Measurements from ENCODE around the gene LMO4.

The LMO4 gene

GRCh38 chr1:87329051-87329525, 408 bp downstream of the LMO4 start:
- H3K9ac ChIP-seq (ENCODE audit: low read length), result peak overlapping the region; percentile 76
- no peaks in the 10 kb centered on the region for H3K27me3 ChIP-seq (ENCODE audit: control insufficient read depth, insufficient read depth, low read length)
- peak overlapping the region; percentile 84 for H3K4me3 ChIP-seq (ENCODE audit: low read depth, low read length)
- no peaks in the 10 kb centered on the region for H3K9me3 ChIP-seq (ENCODE audit: control insufficient read depth, insufficient read depth, low read depth, low read length)
- H3K36me3 ChIP-seq (ENCODE audit: control insufficient read depth, insufficient read depth, low read length), result peaks cover 17% of the 10 kb centered on the region
- H3K4me1 ChIP-seq (ENCODE audit: control insufficient read depth, insufficient read depth, low read length), result peaks cover 32% of the 10 kb centered on the region
- peak overlapping the region; percentile 77 for H3K27ac ChIP-seq (ENCODE audit: low read depth, low read length)

DNA sequence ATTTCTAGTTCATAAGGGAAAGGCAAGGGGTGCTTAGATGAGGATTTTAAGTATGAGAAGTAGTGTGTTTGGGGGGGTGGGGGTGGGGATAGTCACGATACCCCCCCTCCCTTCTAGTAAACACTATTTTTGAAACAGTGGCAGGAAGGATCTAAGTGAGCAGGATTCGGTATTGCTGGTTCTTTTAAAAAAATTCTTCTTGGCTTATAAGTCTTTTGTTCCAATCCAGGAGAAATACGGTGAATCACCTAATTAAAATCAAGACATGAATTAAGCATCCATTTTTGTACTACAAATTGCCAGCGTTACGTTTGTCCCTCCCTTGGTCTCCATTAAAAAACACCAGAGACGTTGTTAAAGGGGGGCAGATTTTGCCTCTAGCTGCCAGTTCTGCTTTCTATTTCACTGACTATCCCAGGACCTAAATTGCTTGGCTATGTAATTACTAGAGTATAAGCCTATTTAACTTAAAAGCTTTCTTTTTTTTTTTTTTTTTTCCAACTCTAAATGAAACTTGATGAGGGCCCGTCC, 911 bp downstream of the LMO4 start:
- peaks cover 17% of the 10 kb centered on the region for H3K36me3 ChIP-seq (ENCODE audit: control insufficient read depth, insufficient read depth, low read length)
- no peaks in the 10 kb centered on the region for H3K9me3 ChIP-seq (ENCODE audit: control insufficient read depth, insufficient read depth, low read depth, low read length)
- no peaks in the 10 kb centered on the region for H3K27me3 ChIP-seq (ENCODE audit: control insufficient read depth, insufficient read depth, low read length)
- H3K4me1 ChIP-seq (ENCODE audit: control insufficient read depth, insufficient read depth, low read length), result peaks cover 35% of the 10 kb centered on the region
- H3K27ac ChIP-seq (ENCODE audit: low read depth, low read length), result peak overlapping the region; percentile 77; the same call in 1 of the 2 replicates
- H3K9ac ChIP-seq (ENCODE audit: low read length), result peak overlapping the region; percentile 76
- H3K4me3 ChIP-seq (ENCODE audit: low read depth, low read length), result peak overlapping the region; percentile 84

DNA sequence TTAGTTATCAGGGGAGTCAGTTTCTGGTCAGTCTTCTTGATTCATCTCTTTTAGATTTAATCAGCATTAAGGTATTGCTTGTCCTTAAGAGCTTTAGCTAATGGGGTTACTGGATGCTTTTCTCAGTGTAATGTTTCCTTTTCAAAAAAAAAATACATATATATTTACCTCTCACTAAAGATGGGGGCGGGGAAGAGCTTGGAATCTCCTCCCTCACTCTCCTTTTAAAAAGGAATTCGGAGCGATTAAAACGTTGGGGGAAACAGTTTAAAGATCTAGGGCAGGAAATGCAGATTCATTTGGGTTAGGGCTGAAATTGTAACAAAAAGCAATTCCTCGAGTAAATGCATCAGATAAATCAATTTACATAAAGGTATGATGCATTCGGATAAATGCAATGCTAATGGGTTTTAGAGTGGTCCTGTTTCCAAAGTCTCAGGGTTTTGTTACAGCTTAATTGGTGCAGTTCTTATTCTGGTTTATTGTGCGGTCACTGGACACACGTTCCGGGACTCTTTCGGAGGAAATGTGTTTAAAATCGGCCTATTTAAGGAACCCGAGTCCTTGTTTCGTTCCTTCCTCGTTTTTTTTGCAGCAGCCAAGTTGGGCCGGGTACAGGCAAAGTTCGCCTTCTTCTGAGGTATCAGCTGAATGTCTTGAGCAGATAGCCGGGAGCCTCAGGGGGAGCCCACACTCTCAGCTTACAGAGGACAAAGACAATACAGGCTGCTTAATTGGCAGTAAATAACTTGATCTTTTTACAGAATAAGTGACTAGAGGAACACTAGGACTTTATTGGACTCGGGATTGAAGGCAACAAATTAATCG, 1.6 kb downstream of the LMO4 start:
- Histone ChIP-seq H3K9ac (ENCODE audit: low read length) (peak overlapping the region; percentile 76), H3K4me1 (ENCODE audit: control insufficient read depth, insufficient read depth, low read length) (peaks cover 35% of the 10 kb centered on the region), H3K9me3 (ENCODE audit: control insufficient read depth, insufficient read depth, low read depth, low read length) (no peaks in the 10 kb centered on the region), H3K27me3 (ENCODE audit: control insufficient read depth, insufficient read depth, low read length) (no peaks in the 10 kb centered on the region), H3K36me3 (ENCODE audit: control insufficient read depth, insufficient read depth, low read length) (peaks cover 17% of the 10 kb centered on the region), H3K4me3 (ENCODE audit: low read depth, low read length) (peak overlapping the region; percentile 84), H3K27ac (ENCODE audit: low read depth, low read length) (peak overlapping the region; percentile 77)

- Histone ChIP-seq H3K27me3 (ENCODE audit: control insufficient read depth, insufficient read depth, low read length) (no peaks in the 10 kb centered on the region), H3K4me1 (ENCODE audit: control insufficient read depth, insufficient read depth, low read length) (peaks cover 39% of the 10 kb centered on the region), H3K4me3 (ENCODE audit: low read depth, low read length) (peak overlapping the region; percentile 84), H3K9me3 (ENCODE audit: control insufficient read depth, insufficient read depth, low read depth, low read length) (no peaks in the 10 kb centered on the region), H3K9ac (ENCODE audit: low read length) (peak overlapping the region; percentile 76), H3K27ac (ENCODE audit: low read depth, low read length) (peak overlapping the region; percentile 77), H3K36me3 (ENCODE audit: control insufficient read depth, insufficient read depth, low read length) (peaks cover 17% of the 10 kb centered on the region)
Measured at GRCh38 chr1:87330885-87331364, 2.2 kb downstream of the LMO4 start.

DNA sequence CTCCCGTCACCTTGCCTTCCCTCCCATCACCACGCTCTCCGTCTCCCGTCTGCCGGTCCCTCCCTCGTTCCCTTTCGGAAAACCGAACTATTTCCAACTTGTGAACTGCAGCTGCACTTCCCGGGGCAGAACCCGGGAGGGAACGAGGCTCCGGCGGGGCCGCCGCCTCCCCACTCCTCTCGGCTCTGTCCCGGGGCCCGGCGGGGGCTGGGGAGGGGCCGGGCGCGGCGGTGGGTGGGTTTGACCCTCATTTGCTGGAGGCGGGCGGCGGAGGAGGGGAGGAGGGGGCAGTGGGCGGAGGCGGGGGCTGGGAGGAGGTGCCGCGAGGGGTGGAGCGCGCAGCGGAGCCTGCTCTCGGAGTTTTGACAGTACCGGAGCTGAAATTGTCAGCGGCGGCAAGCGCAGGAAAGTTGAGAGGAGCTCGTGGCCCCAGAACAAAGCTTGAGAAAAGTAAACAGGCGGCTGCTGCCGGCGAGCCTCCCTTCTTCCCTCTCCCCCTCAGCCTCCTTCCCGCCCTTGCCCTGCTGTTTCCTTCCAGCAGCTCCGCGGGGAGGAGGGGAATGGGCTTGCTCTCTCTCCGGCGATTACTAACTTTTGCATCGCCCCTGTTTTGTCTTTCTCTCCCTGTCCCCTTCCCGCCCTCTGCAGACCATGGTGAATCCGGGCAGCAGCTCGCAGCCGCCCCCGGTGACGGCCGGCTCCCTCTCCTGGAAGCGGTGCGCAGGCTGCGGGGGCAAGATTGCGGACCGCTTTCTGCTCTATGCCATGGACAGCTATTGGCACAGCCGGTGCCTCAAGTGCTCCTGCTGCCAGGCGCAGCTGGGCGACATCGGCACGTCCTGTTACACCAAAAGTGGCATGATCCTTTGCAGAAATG, 2.9 kb downstream of the LMO4 start:
- peaks cover 43% of the 10 kb centered on the region for H3K4me1 ChIP-seq (ENCODE audit: control insufficient read depth, insufficient read depth, low read length)
- H3K9ac ChIP-seq (ENCODE audit: low read length), result peak overlapping the region; percentile 76
- peaks cover 17% of the 10 kb centered on the region for H3K36me3 ChIP-seq (ENCODE audit: control insufficient read depth, insufficient read depth, low read length)
- H3K4me3 ChIP-seq (ENCODE audit: low read depth, low read length), result peak overlapping the region; percentile 84
- H3K9me3 ChIP-seq (ENCODE audit: control insufficient read depth, insufficient read depth, low read depth, low read length), result no peaks in the 10 kb centered on the region
- no peaks in the 10 kb centered on the region for H3K27me3 ChIP-seq (ENCODE audit: control insufficient read depth, insufficient read depth, low read length)
- peak overlapping the region; percentile 66; the same call in 1 of the 2 replicates for H3K27ac ChIP-seq (ENCODE audit: low read depth, low read length)

DNA sequence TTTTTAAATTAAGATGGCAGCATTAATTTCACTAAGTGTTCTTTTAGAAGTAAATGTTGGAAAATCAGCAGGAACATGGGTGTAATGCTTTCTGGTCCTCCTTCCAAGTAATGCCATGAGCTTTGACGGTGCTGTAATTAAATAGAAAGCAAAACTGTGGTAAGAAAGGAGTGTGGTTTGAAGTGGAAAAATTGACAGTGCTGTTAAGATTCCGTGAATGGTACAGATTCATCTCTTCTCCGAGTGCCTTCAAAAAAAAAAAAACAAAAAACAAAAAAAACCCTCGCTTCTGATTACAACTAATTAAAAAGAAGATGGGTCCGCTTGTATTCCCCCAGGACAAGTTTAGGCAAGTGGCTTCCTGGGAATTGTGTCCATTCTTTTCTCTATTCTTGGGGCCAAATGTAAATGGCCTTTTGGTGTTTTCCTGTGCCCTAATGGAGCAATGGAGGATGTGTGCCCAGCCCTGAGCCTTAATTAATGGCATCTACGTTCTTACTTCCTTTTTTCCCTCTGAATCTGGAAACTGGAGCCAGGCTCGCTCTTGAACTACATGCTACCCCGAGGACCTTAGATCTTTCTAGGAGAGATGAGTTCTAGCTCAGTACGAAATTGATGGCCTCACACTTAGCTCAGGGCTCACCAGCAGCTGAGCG, 5.1 kb downstream of the LMO4 start:
- peak overlapping the region; percentile 81 for H3K4me3 ChIP-seq (ENCODE audit: low read depth, low read length)
- no peaks in the 10 kb centered on the region for H3K27me3 ChIP-seq (ENCODE audit: control insufficient read depth, insufficient read depth, low read length)
- H3K9me3 ChIP-seq (ENCODE audit: control insufficient read depth, insufficient read depth, low read depth, low read length), result no peaks in the 10 kb centered on the region
- peak overlapping the region; percentile 78 for H3K9ac ChIP-seq (ENCODE audit: low read length)
- peaks cover 30% of the 10 kb centered on the region for H3K36me3 ChIP-seq (ENCODE audit: control insufficient read depth, insufficient read depth, low read length)
- H3K27ac ChIP-seq (ENCODE audit: low read depth, low read length), result peak overlapping the region; percentile 85; the same call in 1 of the 2 replicates
- peaks cover 45% of the 10 kb centered on the region for H3K4me1 ChIP-seq (ENCODE audit: control insufficient read depth, insufficient read depth, low read length)

- Histone ChIP-seq H3K9ac (ENCODE audit: low read length) (peak overlapping the region; percentile 78), H3K27ac (ENCODE audit: low read depth, low read length) (peak overlapping the region; percentile 85; the same call in 1 of the 2 replicates), H3K4me1 (ENCODE audit: control insufficient read depth, insufficient read depth, low read length) (peaks cover 45% of the 10 kb centered on the region), H3K9me3 (ENCODE audit: control insufficient read depth, insufficient read depth, low read depth, low read length) (no peaks in the 10 kb centered on the region), H3K36me3 (ENCODE audit: control insufficient read depth, insufficient read depth, low read length) (peaks cover 38% of the 10 kb centered on the region), H3K27me3 (ENCODE audit: control insufficient read depth, insufficient read depth, low read length) (no peaks in the 10 kb centered on the region), H3K4me3 (ENCODE audit: low read depth, low read length) (peak overlapping the region; percentile 81)
Measured at GRCh38 chr1:87334351-87335174, 5.9 kb downstream of the LMO4 start.

DNA sequence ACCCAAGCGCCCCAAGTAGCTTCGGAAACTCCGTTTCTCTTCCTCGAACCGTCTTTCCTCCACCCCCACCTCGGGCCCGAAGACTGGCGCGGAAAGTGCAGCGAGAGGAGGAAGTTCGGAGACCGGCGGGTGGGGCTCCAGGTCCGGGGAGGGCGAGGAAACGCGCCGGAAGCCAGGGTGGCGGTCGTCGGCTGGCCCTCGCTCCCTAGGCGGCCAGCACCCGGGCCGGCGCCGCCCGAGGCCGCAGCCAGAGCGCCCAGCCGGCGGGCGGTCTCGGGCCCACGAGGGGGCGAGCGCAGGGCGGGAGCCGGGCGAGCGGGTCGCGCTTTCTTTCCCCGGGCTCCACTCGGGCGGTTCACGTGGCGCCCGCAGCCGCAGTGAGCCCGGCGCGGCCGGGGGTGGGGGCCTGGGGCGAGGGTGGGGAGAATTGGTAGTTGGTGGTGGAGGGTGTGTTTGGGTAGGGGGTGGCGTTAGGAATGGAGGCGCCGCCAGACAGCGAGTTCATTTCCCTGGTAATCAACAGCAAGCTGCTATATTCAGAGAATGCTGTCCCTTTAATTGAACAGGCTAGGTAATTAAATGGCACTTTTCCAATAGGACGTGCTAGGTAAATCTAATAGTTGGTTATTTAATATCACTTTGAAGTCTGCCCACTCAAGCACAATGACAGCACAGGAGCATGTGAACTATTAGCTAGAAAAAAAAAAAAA, 6.7 kb downstream of the LMO4 start:
- peak overlapping the region; percentile 85; the same call in 1 of the 2 replicates for H3K27ac ChIP-seq (ENCODE audit: low read depth, low read length)
- peak overlapping the region; percentile 75 for H3K9ac ChIP-seq (ENCODE audit: low read length)
- H3K4me1 ChIP-seq (ENCODE audit: control insufficient read depth, insufficient read depth, low read length), result peaks cover 45% of the 10 kb centered on the region
- no peaks in the 10 kb centered on the region for H3K27me3 ChIP-seq (ENCODE audit: control insufficient read depth, insufficient read depth, low read length)
- peaks cover 45% of the 10 kb centered on the region for H3K36me3 ChIP-seq (ENCODE audit: control insufficient read depth, insufficient read depth, low read length)
- no peaks in the 10 kb centered on the region for H3K9me3 ChIP-seq (ENCODE audit: control insufficient read depth, insufficient read depth, low read depth, low read length)
- H3K4me3 ChIP-seq (ENCODE audit: low read depth, low read length), result peak overlapping the region; percentile 81

GRCh38 chr1:87336623-87337067, 8.0 kb downstream of the LMO4 start:
- Histone ChIP-seq H3K36me3 (ENCODE audit: control insufficient read depth, insufficient read depth, low read length) (peaks cover 58% of the 10 kb centered on the region), H3K27ac (ENCODE audit: low read depth, low read length) (no peak overlapping the region), H3K27me3 (ENCODE audit: control insufficient read depth, insufficient read depth, low read length) (no peaks in the 10 kb centered on the region), H3K9me3 (ENCODE audit: control insufficient read depth, insufficient read depth, low read depth, low read length) (no peaks in the 10 kb centered on the region), H3K9ac (ENCODE audit: low read length) (peak overlapping the region; percentile 17), H3K4me3 (ENCODE audit: low read depth, low read length) (no peak overlapping the region), H3K4me1 (ENCODE audit: control insufficient read depth, insufficient read depth, low read length) (peaks cover 45% of the 10 kb centered on the region)
